T-helper 1 cell treated with Interleukin-12 subunit alpha and Interleukin-12 subunit beta and Interleukin-4 antibody, amounts not matched to agents 30 μg/mL and 1 μg/mL, for 36 hours (primary cell): ENCODE data around the gene LRFN3.

ENCODE experiments used
- H3K27ac Mint-ChIP-seq: one replicate; pipeline ENCODE4 v1.8.0; 2021; ENCODE audit warnings: mild to moderate bottlenecking, mixed read lengths
- H3K27me3 Mint-ChIP-seq: one replicate; pipeline ENCODE4 v1.8.0; 2021; ENCODE audit warnings: low read depth, mixed read lengths
- H3K36me3 Mint-ChIP-seq: one replicate; pipeline ENCODE4 v1.8.0; 2021; ENCODE audit warnings: low read depth, mixed read lengths
- H3K4me1 Mint-ChIP-seq: one replicate; pipeline ENCODE4 v1.8.0; 2021; ENCODE audit warnings: low read depth, mixed read lengths
- H3K4me3 Mint-ChIP-seq: one replicate; pipeline ENCODE4 v1.8.0; 2021; ENCODE audit warnings: mild to moderate bottlenecking, moderate library complexity, mixed read lengths
- H3K9me3 Mint-ChIP-seq: one replicate; pipeline ENCODE4 v1.8.0; 2021; ENCODE audit warnings: mixed read lengths

The LRFN3 gene

GRCh38 chr19:35990156-35990555 lies 54.0 kb downstream of the LRFN3 start:
- H3K36me3 Mint-ChIP-seq: no peaks in the 10 kb centered on the region
- peaks cover 29% of the 10 kb centered on the region for H3K27me3 Mint-ChIP-seq
- H3K4me3 Mint-ChIP-seq: no peak overlapping the region
- peaks cover 7% of the 10 kb centered on the region for H3K4me1 Mint-ChIP-seq
- H3K9me3 Mint-ChIP-seq: no peaks in the 10 kb centered on the region
- no peak overlapping the region for H3K27ac Mint-ChIP-seq

DNA sequence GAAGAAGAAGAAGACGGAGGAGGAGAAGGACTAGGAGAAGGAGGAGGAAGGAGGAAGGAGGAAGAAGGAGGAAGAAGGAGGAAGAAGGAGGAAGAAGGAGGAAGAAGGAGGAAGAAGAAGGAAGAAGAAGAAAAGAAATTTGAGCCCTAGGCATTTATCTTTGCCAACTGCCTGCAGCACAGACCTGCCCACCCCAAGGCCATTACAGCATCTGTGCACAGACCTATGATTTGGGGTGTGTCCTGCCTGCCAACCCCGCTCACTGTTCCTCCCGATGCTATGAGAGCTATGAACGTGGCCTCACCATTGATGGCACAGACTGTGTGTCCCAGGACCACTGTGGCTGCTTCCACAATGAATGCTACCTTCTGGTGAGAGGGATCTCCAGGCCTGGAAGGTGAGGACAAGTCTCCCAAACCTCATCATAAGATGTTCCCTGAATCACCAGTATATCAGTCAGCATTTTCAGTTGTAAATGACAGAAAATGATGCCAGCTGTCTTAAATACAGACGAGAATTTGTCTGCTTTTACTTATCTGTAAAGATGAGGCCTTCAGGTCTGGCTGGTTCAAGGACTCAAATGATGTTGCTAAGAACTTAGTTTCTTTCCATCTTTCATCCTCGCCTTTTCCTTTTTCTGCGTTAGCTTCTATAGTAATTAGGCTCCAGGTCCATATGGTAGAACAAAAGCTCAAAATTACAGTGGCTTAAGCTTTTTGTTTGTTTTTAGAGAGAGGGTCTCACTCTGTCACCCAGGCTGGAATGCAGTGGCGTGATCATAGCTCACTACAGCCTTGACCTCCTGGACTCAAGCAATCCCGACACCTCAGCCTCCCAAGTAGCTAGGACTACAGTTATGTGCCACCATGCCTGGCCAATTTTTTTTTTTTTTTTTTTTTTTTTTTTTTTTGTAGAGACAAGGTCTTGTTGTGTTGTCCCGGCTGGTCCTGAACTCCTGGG lies 54.9 kb downstream of the LRFN3 start:
- Mint-ChIP-seq H3K4me1 (peaks cover 7% of the 10 kb centered on the region), H3K27me3 (peaks cover 20% of the 10 kb centered on the region), H3K9me3 (no peaks in the 10 kb centered on the region), H3K27ac (no peak overlapping the region), H3K4me3 (no peak overlapping the region), H3K36me3 (no peaks in the 10 kb centered on the region)

DNA sequence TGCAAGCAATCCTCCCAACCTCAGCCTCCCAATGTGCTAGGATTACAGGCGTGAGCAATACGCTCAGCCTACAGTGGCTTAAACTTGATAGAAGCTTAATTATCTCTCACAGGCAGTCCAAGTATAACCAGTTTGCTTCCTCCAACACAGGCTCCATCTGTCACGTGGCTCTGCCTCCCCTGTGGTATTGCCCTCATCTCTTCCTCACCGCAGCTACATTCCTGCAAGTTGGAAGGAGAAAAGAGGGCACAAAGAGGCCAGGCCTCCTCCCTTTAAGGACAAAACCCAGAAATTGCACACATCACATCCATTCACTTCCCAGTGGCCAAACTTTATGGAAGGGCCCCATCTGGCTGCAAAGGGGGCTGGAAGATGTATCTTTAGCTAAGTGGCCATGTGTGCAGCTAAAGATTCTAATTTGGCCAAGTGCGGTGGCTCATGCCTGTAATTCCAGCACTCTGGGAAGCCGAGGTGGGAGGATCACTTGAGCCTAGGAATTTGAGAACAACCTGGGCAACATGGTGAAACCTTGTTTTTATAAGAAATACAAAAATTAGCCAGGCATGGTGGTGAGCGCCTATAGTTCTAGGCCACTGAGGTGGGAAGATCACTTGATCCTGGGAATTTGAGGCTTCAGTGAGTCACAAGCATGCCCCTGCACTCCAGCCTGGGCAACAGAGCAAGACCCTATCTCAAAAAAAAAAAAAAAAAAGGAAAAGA lies 55.7 kb downstream of the LRFN3 start:
- H3K27ac Mint-ChIP-seq: no peak overlapping the region
- H3K36me3 Mint-ChIP-seq: peaks cover 5% of the 10 kb centered on the region
- no peak overlapping the region for H3K4me3 Mint-ChIP-seq
- H3K9me3 Mint-ChIP-seq: no peaks in the 10 kb centered on the region
- H3K4me1 Mint-ChIP-seq: peaks cover 12% of the 10 kb centered on the region
- peaks cover 13% of the 10 kb centered on the region for H3K27me3 Mint-ChIP-seq

GRCh38 chr19:35992907-35993765 lies 57.0 kb downstream of the LRFN3 start:
- H3K9me3 Mint-ChIP-seq: no peaks in the 10 kb centered on the region
- H3K27ac Mint-ChIP-seq: peak overlapping the region; percentile 9
- peaks cover 15% of the 10 kb centered on the region for H3K4me1 Mint-ChIP-seq
- H3K36me3 Mint-ChIP-seq: peaks cover 7% of the 10 kb centered on the region
- H3K4me3 Mint-ChIP-seq: no peak overlapping the region
- peaks cover 4% of the 10 kb centered on the region for H3K27me3 Mint-ChIP-seq

DNA sequence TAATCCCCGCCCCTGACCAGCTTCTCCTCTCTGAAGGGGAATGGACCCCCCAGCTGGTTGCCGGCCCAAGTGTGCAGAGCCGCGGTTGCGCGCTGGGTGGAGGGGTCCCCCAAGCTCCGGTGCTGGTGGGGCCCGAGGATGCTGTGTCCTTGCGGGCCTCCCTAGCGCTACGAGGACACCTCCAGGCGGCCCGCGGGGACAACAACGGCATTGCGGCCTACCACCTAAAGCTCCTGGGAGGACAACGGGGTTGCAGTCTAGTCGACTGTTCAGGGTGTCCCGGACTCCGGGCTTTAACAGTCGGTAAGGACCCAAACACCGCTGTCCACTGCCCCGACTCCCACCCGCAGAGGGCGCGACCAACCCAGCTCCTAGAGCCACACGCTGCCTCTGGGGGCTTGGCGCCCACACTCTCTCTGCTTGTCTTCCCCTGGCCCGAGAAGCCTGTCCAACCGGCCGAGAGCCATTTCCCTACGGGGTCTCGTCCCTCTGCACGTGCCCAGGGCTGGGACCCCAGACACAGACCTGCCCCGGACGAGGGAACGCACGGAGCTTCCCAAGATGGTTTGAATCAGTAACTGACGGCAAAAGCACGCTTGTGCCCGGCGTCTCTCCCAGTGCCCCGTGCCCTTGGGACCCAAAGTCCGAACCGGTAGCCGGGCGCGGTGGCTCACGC lies 57.9 kb downstream of the LRFN3 start:
- Mint-ChIP-seq H3K27me3 (no peaks in the 10 kb centered on the region), H3K4me3 (peak overlapping the region; percentile 65), H3K4me1 (peaks cover 15% of the 10 kb centered on the region), H3K27ac (peak overlapping the region; percentile 57), H3K36me3 (peaks cover 7% of the 10 kb centered on the region), H3K9me3 (no peaks in the 10 kb centered on the region)
